Measurements from ENCODE around the gene VPS13D.
"Not testable (repeated sequence)": the region's sequence is repeated elsewhere in the genome, so short reads cannot be mapped to it uniquely, and the experiment has no call there.

VPS13D gene

GRCh38 chr1:12453400-12454343 lies 223.8 kb downstream of the VPS13D start:
- no peak for FAIRE-seq

DNA sequence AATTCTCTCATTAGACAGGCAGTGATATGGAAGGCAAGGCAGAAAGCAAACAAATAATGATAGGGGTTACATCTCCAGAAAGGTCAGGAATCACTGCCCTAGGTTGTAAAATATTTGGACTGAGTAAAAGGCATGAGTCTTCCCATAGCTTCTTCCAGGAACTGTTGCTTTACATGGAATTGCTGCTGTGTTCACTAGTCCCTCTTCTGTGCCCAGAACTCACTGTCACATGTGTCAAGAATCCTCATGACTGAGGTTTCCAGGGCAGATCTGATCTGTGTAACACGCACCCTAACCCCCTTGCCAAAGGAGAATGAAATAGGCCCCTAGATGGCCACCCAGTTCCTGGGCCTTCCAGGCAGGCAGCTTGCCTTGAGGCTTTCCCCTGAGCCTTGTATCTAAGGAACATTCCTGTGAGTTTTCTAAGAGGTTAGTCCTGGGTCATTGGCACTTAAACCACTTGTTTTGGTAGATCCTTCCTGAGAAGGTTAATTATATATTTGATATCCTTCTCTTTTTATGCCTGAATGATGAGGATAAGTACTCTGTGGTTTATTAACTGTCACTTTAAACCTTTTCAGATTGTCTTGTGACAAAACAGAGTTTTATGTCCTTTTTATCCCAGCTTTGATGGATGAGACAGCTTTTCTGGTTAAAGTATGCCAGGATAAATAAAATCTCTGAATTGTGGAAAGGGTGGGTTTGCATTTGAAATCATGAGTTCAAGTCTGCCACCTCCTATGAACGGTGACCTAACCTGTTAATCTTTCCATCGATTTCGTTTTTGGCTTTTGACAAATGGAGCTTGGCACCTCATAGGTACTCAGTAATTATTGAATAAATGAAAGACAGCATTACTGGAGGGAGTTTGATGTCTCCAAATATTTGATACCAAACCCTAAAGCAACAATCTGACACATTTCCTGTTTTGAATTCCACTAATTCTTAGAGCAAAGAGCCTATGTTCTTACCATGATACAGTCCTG lies 224.9 kb downstream of the VPS13D start:
- no peak for FAIRE-seq

GRCh38 chr1:12456081-12456480 lies 226.3 kb downstream of the VPS13D start:
- FAIRE-seq, result not testable (repeated sequence)

DNA sequence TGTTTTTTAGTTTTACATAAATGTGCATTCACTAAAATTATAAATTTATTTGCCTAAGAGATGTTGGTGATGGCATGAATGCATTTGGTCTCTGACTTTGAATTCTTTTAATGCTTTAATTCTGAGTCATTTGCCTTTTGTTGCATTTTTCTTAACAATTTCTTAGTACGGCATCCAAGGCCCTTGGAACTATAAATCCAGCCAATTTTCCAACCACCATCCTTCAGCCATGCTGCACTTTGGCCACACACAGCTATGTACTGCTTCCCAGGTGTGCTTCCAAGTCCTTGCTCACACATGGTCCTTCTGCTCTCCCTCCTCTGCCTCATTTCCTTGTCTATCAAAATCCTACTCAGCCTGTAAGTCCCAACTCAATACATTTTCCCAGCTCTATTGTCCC lies 227.1 kb downstream of the VPS13D start:
- no peak for FAIRE-seq

DNA sequence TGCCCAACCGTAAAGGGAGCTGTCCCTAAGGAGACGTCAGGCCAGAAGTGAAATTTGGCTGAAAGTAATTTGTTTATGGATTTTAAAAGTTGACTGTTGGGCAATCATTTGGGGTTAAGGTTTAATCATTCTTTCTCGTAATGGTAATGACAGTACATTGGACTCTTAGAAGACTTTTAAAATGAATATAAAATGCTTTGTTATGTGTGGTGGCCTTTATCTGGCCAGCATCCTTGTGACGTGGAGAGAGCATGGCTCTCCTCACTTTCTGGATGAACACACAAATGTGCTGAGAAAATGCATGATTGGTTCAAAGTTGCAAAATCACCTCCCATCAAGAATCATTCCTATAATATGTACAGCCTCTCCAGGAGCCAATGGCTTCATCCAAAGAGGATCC lies 227.9 kb downstream of the VPS13D start:
- FAIRE-seq, result no peak

DNA sequence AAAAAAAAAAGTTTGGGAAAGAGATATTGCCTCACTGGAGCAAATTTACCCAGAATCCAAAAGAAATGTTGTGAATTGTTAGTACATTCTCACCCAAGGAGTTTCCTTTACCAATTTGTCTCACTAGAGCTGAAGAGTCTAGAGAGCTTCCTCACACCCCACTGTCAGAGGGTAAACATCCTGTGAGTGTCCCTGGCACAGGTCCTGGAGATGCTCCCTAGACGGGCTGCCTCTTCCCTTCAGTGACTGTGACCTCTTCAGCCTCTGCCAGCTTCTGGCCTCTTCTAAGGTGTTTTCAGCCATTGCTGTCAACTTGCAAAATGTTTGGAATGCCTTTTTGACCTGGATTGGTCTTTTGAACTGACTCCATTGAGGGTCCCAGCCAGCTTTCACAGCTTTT lies 228.7 kb downstream of the VPS13D start:
- FAIRE-seq, result no peak

DNA sequence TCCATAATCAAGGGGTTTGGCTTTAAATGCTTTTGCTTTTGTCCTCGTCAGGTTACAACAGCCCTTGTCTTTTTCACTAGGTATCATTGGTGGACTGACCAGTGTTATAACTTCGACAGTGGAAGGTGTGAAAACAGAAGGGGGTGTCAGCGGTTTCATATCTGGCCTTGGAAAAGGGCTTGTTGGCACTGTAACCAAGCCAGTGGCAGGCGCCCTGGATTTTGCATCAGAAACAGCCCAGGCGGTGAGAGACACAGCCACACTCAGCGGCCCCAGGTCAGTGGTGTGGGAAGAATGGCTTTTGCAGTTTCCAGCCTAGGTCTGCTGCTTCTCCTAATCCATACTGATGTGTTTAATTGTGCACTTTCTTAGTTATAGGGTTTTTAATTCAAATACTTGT lies 230.3 kb downstream of the VPS13D start:
- no peak for FAIRE-seq

DNA sequence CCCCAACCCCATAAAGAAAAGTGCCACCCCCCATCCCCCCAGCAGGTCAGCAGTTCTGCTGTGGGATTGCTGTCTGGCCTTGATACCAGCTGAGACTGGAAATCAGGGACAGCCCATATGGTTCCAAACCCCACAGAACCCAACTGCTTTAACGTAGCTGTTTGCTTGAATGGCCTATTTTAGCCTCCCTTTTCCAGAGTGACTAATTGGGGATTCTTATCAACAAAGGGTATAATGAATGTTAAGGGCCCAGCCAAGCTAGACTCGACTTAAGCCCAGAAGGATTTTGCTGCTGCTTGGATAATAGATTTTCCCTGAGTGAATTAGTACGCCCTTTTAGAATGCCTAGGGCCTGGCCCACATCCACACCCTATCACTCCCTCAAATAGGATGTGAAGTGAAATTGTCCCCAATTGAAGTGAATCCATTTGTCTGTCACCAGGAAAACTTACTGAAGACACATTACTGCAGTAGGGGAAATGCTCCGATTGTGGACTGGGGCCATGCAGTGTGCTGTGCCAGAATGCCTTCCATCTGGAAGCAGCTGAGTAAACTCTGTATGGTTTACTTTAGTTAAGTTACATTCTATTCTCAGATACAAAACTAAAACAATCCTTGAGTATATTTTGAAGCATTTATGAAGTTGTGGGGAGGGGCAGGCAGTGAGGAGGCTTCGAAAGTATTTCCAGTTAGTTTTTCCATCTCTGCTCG lies 231.2 kb downstream of the VPS13D start:
- no peak for FAIRE-seq

GRCh38 chr1:12461754-12462153 lies 231.9 kb downstream of the VPS13D start:
- FAIRE-seq, result no peak

DNA sequence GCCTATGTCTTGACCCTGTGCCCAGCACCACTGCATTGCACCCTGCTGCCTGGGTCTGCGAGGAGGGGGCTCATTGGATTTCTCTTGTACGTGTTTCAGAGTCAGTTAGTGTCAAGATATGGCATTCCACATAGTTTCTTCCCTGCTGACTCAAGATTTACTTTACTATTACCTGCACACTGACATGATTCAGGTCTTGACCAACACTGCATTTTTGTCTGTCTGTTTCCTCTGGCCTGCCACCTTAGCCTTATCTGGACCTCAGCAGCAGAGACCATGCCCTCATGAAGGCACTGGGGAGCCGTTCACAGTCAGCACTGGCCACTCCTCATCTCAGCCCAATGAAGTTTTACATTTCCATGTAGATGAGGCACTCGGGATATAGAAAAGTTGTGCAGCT lies 232.8 kb downstream of the VPS13D start:
- FAIRE-seq, result no peak

- FAIRE-seq, result no peak
Observed at GRCh38 chr1:12464045-12464461, 234.2 kb downstream of the VPS13D start.

DNA sequence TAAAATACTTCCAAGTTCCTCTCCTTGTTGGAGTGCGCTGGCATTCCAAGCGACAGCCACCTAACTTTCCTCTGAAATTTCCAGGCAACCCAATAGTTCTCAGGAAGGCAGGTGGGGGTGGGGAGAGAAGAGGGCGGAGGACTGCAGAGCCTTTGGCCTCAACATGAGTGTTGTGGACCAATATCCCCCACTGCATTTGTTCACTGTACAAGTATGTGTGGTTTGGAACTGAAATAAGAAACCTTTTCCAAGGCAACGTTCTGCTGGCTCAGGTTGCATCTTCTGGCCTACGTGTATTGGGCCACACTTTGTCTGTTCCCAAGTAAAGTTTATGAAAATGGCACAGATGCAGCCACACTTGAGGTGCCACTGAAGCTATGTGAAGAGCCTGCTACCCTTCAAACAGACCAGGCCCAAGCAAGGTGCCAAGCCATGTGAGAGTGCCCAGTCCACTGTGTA lies 234.8 kb downstream of the VPS13D start:
- FAIRE-seq, result no peak

- no peak for FAIRE-seq
Observed at GRCh38 chr1:12465126-12465525, 235.3 kb downstream of the VPS13D start.

GRCh38 chr1:12466816-12467215 lies 237.0 kb downstream of the VPS13D start:
- no peak for FAIRE-seq

GRCh38 chr1:12467570-12468286 lies 237.9 kb downstream of the VPS13D start:
- no peak for FAIRE-seq

DNA sequence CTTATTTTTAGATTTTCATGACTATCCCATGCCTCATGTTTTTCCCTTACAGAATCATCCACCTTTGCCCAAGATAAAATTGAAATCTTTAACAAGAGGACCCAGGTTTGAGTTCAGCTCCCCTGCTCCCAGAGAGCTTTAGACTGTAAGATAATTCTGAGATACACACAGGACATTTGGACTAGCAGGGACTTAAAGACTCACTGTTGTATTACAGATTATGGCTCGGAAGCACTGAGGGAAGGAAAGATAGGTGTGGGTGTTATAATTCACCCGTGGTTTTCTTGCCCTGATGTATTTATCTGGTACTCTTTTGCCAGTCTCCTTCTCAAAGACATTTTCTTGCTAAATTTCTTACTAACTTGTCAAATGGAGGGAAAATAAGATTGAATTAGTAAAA lies 238.5 kb downstream of the VPS13D start:
- no peak for FAIRE-seq

- no peak for FAIRE-seq
Observed at GRCh38 chr1:12469493-12469892, 239.7 kb downstream of the VPS13D start.

GRCh38 chr1:12469990-12470389 lies 240.2 kb downstream of the VPS13D start:
- no peak for FAIRE-seq

GRCh38 chr1:12470916-12471315 lies 241.1 kb downstream of the VPS13D start:
- not testable (repeated sequence) for FAIRE-seq

DNA sequence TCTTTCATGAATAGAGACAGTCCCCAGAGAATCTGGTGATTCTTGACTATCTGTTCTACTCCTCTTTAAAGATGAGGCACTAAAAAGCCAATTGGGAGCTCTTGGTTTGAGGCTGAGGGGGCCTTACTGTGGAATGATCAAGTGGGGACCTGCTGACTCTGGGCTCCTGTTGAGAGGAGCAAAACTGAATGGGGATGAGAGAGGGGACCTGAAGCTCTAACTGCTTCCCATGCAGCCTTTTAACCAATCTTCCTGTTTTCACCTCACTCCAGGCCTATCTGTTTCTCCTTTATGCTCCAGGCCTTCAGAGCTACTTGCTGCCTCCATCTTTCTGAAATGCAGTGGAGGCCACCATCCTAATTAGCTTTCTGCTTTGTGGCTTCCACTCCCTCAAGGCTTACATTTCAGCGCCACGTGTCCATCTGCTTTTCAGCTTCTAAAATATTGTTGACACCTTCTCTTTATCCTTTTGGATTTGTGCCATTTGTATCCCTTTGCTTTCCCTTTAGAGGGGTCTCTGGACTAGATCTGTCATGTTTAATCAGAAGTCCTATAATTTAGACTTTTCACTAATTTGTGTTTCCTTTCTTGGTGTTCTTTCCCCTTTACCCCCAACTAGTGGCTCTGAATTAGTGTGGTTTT lies 242.4 kb downstream of the VPS13D start:
- no peak for FAIRE-seq

DNA sequence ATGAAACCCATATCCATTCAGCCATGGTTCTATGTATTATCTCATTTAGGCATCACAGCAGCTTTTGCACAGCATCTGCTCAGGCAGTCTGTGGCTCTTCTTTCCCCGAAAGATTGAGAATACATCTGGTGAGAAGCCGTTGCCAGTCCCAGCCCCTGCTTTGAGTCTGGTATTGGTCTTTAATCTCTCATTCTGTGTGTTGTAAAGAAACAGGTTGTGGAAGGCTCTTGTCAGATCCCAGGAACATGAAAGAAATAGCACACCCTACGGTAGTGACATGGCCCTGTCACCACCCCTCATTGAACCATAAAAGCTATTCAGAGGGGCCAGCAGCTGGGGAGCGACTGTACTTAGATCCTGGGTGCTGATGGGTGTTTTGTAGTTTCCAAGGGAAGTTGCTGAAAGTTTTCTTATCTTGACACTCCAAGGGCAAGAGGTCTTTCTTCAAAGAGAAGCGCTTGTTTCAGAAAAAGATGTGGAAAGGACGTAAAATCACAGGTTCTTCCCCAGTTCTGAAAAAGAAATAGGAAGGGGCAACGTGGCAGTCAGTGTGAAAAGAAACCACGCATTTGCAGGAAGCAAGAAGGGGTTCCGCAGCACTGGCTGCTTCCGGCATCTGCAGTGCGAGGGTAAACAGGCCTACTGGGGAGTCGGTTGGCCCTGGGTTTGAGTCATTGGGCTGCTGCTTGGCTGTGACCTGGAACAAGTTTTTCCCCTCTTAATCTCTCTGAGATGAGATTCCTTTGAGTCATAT lies 243.1 kb downstream of the VPS13D start:
- no peak for FAIRE-seq
